Renal cortical epithelial cell (primary cell): Measurements from ENCODE around the gene RPTOR. TPM values are rescaled to one million over a fixed set of nuclear protein-coding genes. Genes with fewer than 3 reads are reported as not detected.
"Not testable (repeated sequence)": the region's sequence is repeated elsewhere in the genome, so short reads cannot be mapped to it uniquely, and the experiment has no call there.

ENCODE experiments used
- DNase-seq: peaks from one replicate; pipeline ENCODE4 v3.0.0-alpha.2; 2011; ENCODE audit warnings: low read depth
- total RNA-seq: library from RNA; depleted of rRNA; stranded (reverse); fragments of >200 nt; gene quantifications from 2 replicates; pipeline ENCODE4 v1.2.3, GENCODE V29; 2014

Gene RPTOR
- total RNA-seq, 1 donor from 2014 or later = 35.5 TPM

- DNase-seq = no peak
Observed at GRCh38 chr17:80742091-80742490, 197.5 kb downstream of the RPTOR start.

GRCh38 chr17:80742581-80743180 is 198.0 kb downstream of the RPTOR start:
- DNase-seq = no peak

DNA sequence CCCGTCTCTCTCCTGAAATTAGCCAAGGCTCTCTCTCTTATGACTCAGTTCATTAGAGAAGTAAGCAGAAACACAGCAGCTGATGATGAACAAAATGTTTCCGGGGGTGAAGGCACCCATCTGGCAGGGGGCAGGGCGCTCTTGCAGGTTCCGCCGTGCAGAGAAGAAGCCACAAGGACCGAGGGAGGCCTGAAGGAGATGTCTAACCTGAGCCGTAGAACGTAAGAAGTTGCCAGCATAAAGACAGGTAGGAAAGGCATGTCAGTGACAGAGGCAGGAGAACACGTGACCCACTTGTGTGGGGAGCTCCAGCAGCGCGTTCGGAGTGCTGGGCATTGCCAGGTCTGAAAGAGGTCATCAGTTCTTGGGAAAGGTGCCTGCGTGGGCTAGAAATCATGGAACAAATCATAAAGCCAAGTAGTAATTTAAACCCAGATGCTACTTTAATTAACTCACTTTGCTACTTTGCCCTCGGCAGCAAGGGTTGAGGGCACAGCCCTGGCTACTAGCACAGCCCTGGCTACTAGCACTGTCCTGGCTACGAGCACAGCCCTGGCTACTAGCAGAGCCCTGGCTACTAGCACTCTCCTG is 198.6 kb downstream of the RPTOR start:
- peak; percentile 58 for DNase-seq

GRCh38 chr17:80743973-80744372 is 199.3 kb downstream of the RPTOR start:
- not testable (repeated sequence) for DNase-seq

DNA sequence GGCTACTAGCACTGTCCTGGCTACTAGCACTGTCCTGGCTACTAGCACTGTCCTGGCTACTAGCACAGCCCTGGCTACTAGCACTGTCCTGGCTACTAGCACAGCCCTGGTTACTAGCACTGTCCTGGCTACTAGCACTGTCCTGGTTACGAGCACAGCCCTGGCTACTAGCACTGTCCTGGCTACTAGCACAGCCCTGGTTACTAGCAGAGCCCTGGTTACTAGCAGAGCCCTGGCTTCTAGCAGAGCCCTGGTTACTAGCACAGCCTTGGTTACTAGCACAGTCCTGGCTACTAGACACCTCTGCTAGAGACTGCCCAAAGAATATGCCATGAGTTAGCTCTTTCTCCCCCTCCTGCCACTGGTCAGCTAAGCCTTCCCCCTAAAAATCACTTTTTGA is 200.1 kb downstream of the RPTOR start:
- not testable (repeated sequence) for DNase-seq

- DNase-seq = no peak
Observed at GRCh38 chr17:80745183-80745582, 200.5 kb downstream of the RPTOR start.

DNA sequence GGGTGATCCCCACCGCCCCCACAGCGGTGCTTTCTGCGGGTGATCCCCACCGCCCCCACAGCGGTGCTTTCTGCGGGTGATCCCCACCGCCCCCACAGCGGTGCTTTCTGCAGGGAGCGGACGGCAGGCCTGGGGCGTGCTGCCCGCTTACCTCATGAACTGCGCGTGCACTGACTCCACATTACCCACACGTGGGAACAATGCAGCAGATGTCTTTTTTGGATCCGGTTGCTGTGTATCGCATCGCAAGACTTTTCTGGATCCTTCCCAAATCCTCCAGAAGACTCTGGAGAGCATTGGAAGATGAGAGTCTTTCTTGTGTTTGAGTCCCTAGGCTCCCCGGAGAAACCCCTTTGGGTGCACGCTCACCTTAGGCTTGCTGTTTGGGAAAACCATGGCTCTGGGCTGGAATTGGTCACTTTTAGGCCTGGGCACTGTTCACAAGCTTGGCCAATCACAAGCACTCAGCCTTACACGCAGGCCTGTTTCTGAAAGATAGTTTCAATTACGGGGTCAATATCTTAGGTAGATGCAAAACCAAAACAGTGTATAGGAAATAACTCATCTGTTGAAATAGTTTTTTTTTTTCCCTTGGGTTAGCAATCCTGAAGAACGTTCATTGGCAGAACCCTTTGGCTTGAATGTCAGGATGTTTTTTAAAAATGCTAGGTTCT is 201.8 kb downstream of the RPTOR start:
- no peak for DNase-seq

GRCh38 chr17:80747469-80747868 is 202.8 kb downstream of the RPTOR start:
- DNase-seq = no peak

- DNase-seq = no peak
Observed at GRCh38 chr17:80749611-80750010, 205.0 kb downstream of the RPTOR start.

DNA sequence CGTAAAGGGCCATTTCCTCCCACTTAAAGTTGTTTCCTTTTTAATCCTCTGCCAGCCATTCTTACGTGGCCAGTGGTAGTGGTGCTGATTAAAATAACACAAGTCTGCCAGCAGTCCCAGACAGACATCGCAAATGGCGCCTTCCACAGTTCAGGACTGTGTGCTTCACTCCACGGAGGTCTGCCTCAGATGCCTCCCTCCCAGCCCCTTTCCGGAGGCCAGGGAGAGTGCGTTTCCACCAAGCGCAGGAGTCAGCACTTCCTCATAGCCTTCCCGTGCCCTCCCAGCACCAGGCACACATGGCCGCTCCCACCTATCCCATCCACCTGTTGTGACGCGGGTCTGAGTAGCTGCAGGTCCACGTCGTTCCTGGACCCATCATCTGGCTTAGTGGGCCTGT is 205.6 kb downstream of the RPTOR start:
- DNase-seq = no peak

- DNase-seq = no peak
Observed at GRCh38 chr17:80751070-80751945, 206.7 kb downstream of the RPTOR start.

GRCh38 chr17:80751946-80752581 is 207.4 kb downstream of the RPTOR start:
- no peak for DNase-seq

- no peak for DNase-seq
Observed at GRCh38 chr17:80753685-80754345, 209.2 kb downstream of the RPTOR start.

- DNase-seq = no peak
Observed at GRCh38 chr17:80754846-80755245, 210.2 kb downstream of the RPTOR start.

DNA sequence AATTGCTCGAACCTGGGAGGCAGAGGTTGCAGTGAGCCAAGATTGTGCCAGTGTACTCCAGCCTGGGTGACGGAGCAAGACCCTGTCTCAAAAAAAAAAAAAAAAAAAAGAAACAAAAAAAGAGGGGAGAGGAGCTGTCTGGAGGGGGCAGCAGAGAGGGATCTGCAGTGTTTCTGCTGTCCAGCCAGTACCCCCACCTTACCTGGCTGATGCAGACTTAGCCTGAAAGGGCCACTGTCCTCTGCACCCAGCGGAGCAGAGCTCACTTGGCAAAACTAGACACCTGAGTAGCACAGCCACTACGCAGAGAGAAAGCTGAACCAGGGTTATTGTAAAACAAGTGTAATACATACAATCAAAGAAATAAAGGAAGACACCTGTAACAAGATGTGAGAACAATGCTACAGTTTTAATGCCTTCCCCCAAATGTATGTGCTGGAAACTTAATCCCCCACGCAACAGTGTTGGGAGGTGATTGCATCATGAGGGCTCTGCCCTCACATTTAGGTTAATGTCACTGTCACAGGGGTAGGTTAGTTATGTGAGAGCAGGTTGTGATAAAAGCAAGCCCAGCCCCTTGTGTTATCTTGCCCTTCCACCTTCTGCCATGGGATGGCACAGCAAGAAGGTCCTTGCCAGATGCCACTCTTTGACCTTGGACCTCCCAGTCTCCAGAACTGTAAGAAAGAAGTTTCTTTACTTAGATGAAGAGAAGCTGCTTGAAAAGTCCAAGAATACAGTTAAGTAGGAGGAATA is 211.2 kb downstream of the RPTOR start:
- no peak for DNase-seq

- DNase-seq = no peak
Observed at GRCh38 chr17:80758481-80759376, 214.1 kb downstream of the RPTOR start.

DNA sequence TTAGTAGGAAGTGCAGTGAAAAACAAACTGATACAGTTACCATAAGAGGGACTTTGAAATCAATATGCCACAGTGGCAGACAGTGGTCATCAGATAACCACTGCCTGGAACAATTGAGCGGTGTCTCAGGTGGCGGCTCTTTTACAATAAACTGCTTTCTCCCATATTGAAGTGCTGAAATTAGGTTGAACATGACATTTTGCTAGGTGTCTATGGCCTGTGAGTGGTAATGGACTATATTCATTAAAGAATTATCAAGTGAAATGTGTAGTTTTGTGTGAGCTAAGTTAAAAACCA is 214.7 kb downstream of the RPTOR start:
- DNase-seq = no peak

DNA sequence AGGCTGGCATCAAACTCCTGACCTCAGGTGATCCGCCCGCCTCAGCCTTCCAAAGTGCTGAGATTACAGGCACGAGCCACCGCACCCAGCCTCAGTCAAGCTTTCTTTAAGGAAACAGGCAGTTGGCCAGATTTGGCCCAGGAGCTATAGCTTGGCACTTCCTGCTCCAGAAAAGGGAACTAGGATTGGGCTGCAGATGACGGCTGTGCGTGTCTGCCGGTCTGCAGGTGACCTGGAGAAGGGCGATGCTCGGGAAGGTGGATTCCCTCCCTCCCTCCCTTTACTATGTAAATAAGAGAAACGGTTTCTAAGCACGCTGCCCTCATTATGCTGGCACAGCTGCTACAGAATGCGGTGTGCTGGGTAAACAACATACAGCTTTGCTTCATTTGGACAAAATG is 215.9 kb downstream of the RPTOR start:
- DNase-seq = peak; percentile 49

DNA sequence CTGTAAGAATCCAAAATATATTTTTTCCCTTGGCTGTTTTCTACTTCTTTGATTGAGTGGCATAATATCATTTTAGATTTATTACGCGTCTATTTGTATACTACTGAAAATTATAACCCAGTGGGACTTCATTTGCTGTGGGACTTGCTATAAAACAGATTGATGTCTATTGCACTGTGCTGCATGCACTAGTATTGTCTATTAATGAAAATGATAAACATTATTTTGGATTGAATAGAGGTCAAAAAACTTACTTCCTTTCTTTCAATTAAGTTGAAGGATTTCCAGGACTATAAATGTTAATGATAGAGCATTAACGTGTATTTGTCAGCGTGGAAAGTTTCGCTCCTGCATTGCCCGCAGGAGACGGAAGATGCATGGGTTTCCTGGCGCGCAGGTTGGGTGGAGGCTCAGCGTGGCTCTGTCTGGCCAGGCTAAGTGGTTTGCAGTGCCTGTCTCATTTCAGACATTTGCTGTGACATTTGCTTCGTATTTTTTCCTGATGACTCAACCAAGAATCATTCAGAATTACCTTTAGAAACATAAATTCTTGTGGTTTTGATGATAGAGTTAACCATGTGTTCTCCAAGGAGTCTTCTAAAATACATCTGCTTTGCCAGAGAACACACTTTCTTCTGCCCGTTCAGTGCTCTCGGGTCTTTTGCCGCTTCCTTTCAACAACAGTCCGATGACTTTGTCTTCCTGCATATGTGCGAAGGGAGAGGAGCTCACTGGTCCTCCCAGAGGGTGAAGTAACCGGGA is 216.7 kb downstream of the RPTOR start:
- DNase-seq = peak; percentile 83
